Measurements from ENCODE around the gene IPO4. TPM values are rescaled to one million over a fixed set of nuclear protein-coding genes. Genes with fewer than 3 reads are reported as not detected.

IPO4 gene
- total and polyA plus RNA-seq, 2 of the 13 experiments (the other 11 are each of a cell fraction or from before 2014, with no cell fraction given), result 39.0 to 179 TPM

- TF ChIP-seq ATF7-NPFF (CRISPR knock-in tag; IDR thresholded peaks at IDR 0.05; ENCODE audit: low read depth) (0 out of 2 replicates have a peak, but pooled peaks have one; percentile 37), POLR2G (IDR thresholded peaks at IDR 0.05; ENCODE audit: low read depth, low read length) (no peak), ZMAT3 (CRISPR knock-in tag; conservative IDR thresholded peaks at IDR 0.05) (0 out of 2 replicates have a peak, but pooled peaks have one; percentile 46), BCL3 (CRISPR knock-in tag; IDR thresholded peaks at IDR 0.05) (peak; percentile 39; the same call in 1 of the 2 replicates), NFIB (CRISPR knock-in tag; IDR thresholded peaks at IDR 0.05; ENCODE audit: borderline replicate concordance) (no peak; the same call in 1 of the 2 replicates), ZFP37 (CRISPR knock-in tag; IDR thresholded peaks at IDR 0.05; ENCODE audit: borderline replicate concordance) (peak; percentile 71; the same call in 1 of the 2 replicates), MAFK (conservative IDR thresholded peaks at IDR 0.05 in 1 of 2, IDR thresholded peaks at IDR 0.05 in 1 of 2; ENCODE audit: low read length in 2 of 2) (no peak), IRF9 (CRISPR knock-in tag; IDR thresholded peaks at IDR 0.05; ENCODE audit: borderline replicate concordance) (peak; percentile 58; the same call in 1 of the 2 replicates), TAF15 (IDR thresholded peaks at IDR 0.05; ENCODE audit: low read depth, low read length, poor library complexity, severe bottlenecking) (no peak), ZNF710 (CRISPR knock-in tag; IDR thresholded peaks at IDR 0.05; ENCODE audit: borderline replicate concordance) (no peak; the same call in 1 of the 2 replicates), DDIT3 (CRISPR knock-in tag; IDR thresholded peaks at IDR 0.05) (no peak), ZNF329 (CRISPR knock-in tag; IDR thresholded peaks at IDR 0.05; ENCODE audit: low read depth) (no peak), MED1 (CRISPR knock-in tag; IDR thresholded peaks at IDR 0.05) (peak; percentile 85), HNF1A (IDR thresholded peaks at IDR 0.05; ENCODE audit: low read depth) (no peak), HNF1A (CRISPR knock-in tag; IDR thresholded peaks at IDR 0.05; ENCODE audit: borderline replicate concordance) (no peak), ZIK1 (CRISPR knock-in tag; IDR thresholded peaks at IDR 0.05; ENCODE audit: borderline replicate concordance, low read depth) (peak; percentile 68), SCMH1 (CRISPR knock-in tag; IDR thresholded peaks at IDR 0.05; ENCODE audit: borderline replicate concordance) (no peak), ZNF776 (CRISPR knock-in tag; IDR thresholded peaks at IDR 0.05) (peak; percentile 66; the same call in 1 of the 2 replicates), GFI1 (CRISPR knock-in tag; IDR thresholded peaks at IDR 0.05; ENCODE audit: borderline replicate concordance) (no peak)
Observed at GRCh38 chr14:24130717-24131548, 57.7 kb downstream of the IPO4 start (continued).

Data from HepG2 (cell line).